GM18867 (cell line): ENCODE measurements around the gene VPS33B.

ENCODE experiments used
- ATAC-seq: cut with Tn5 transposase; IDR thresholded peaks from one replicate; pipeline ENCODE4 v1.9.1; 2021; ENCODE audit warnings: mild to moderate bottlenecking, moderate library complexity; ENCODE audit not compliant: unreplicated experiment

Gene VPS33B

GRCh38 chr15:90953947-90954711, 68.3 kb downstream of the VPS33B start:
- ATAC-seq = no peak

GRCh38 chr15:90952901-90953677, 69.3 kb downstream of the VPS33B start:
- ATAC-seq = no peak

- ATAC-seq = no peak
Measured at GRCh38 chr15:90950676-90951075, 71.7 kb downstream of the VPS33B start.

- ATAC-seq = no peak
Measured at GRCh38 chr15:90949979-90950675, 72.3 kb downstream of the VPS33B start.
